MM.1S (cell line): ENCODE data around the gene AP2A2.

Experiments used
- DNase-seq: peaks from one replicate; pipeline ENCODE4 v3.0.0-alpha.2; 2015
- H2AFZ ChIP-seq: fragments of 300-600 bp; sonication (generic); 2 replicates; pipeline ENCODE4 v1.6.0; 2016; ENCODE audit warnings: antibody characterized with exemption, low read length
- H3F3A ChIP-seq: fragments of 300-600 bp; sonication (generic); 2 replicates; pipeline ENCODE4 v1.6.1; 2016; ENCODE audit warnings: mild to moderate bottlenecking, antibody characterized with exemption, low read length, moderate library complexity, mixed read lengths; ENCODE audit not compliant: insufficient read depth
- H3K27ac ChIP-seq: fragments of 300-600 bp; sonication (generic); 2 replicates; pipeline ENCODE4 v1.5.1; 2016; ENCODE audit warnings: mild to moderate bottlenecking, low read length
- H3K27me3 ChIP-seq: fragments of 300-600 bp; sonication (generic); replicated peaks from 2 replicates; pipeline ENCODE4 v1.6.0; 2016; ENCODE audit warnings: low read length; ENCODE audit not compliant: insufficient read depth
- H3K36me3 ChIP-seq: fragments of 300-600 bp; sonication (generic); replicated peaks from 2 replicates; pipeline ENCODE4 v1.6.1; 2016; ENCODE audit warnings: mild to moderate bottlenecking, low read length, mixed read lengths; ENCODE audit not compliant: insufficient read depth
- H3K4me1 ChIP-seq: fragments of 300-600 bp; sonication (generic); 2 replicates; pipeline ENCODE4 v1.6.1; 2016; ENCODE audit warnings: low read length, mixed read lengths
- H3K4me2 ChIP-seq: fragments of 300-600 bp; sonication (generic); 2 replicates; pipeline ENCODE4 v1.6.0; 2016; ENCODE audit warnings: low read depth, low read length
- H3K4me3 ChIP-seq: fragments of 300-600 bp; sonication (generic); 2 replicates; pipeline ENCODE4 v1.5.1; 2016; ENCODE audit warnings: low read length, mixed read lengths
- H3K79me2 ChIP-seq: fragments of 300-600 bp; sonication (generic); 2 replicates; pipeline ENCODE4 v1.6.1; 2016; ENCODE audit warnings: mixed run types, low read length, mixed read lengths
- H3K9ac ChIP-seq: fragments of 300-600 bp; sonication (generic); 2 replicates; pipeline ENCODE4 v1.6.1; 2016; ENCODE audit warnings: low read length, mixed read lengths
- H3K9me2 ChIP-seq: fragments of 300-600 bp; sonication (generic); replicated peaks from 2 replicates; pipeline ENCODE4 v1.6.1; 2016; ENCODE audit warnings: mild to moderate bottlenecking, low read length, mixed read lengths; ENCODE audit not compliant: insufficient read depth
- H3K9me3 ChIP-seq: fragments of 300-600 bp; sonication (generic); replicated peaks from 2 replicates; pipeline ENCODE4 v1.6.1; 2016; ENCODE audit warnings: mild to moderate bottlenecking, low read length, mixed read lengths; ENCODE audit not compliant: insufficient read depth
- H4K20me1 ChIP-seq: fragments of 300-600 bp; sonication (generic); 2 replicates; pipeline ENCODE4 v1.6.1; 2016; ENCODE audit warnings: mild to moderate bottlenecking, low read length, moderate library complexity, mixed read lengths; ENCODE audit not compliant: insufficient read depth
- CTCF ChIP-seq: fragments of 300-600 bp; sonication (generic); IDR thresholded peaks from 2 replicates; pipeline ENCODE4 v1.5.1; 2016; ENCODE audit warnings: antibody characterized with exemption, low read length, mixed read lengths
- EZH2 ChIP-seq: fragments of 300-600 bp; sonication (generic); optimal IDR thresholded peaks from 2 replicates; pipeline ENCODE3; 2017; ENCODE audit warnings: low read depth, mild to moderate bottlenecking, antibody characterized with exemption, low read length, mixed read lengths
- EZH2phosphoT487 ChIP-seq: fragments of 300-600 bp; sonication (generic); IDR thresholded peaks from 2 replicates; pipeline ENCODE4 v1.6.1; 2018; ENCODE audit warnings: antibody characterized with exemption, low read length

The AP2A2 gene

GRCh38 chr11:928786-929185 lies 3.1 kb downstream of the AP2A2 start:
- Histone ChIP-seq H3K9ac (no peak overlapping the region), H3K4me2 (peak overlapping the region; percentile 89), H3K27me3 (no peaks in the 10 kb centered on the region), H3K4me1 (peaks cover 26% of the 10 kb centered on the region), H3K79me2 (peaks cover 71% of the 10 kb centered on the region), H3F3A (peaks cover 27% of the 10 kb centered on the region), H3K9me3 (no peaks in the 10 kb centered on the region), H3K36me3 (no peaks in the 10 kb centered on the region), H4K20me1 (peaks cover 10% of the 10 kb centered on the region; the same call in 1 of the 2 replicates), H2AFZ (no peak overlapping the region), H3K9me2 (no peaks in the 10 kb centered on the region), H3K27ac (peak overlapping the region; percentile 66; the same call in 1 of the 2 replicates), H3K4me3 (peak overlapping the region; percentile 75)
- no peak for DNase-seq
- TF ChIP-seq CTCF (no peak), EZH2 (no peak), EZH2phosphoT487 (no peak)

GRCh38 chr11:929405-929804 lies 3.7 kb downstream of the AP2A2 start:
- no peak for TF ChIP-seq EZH2phosphoT487
- TF ChIP-seq CTCF = no peak
- TF ChIP-seq EZH2 = no peak

GRCh38 chr11:931385-931784 lies 5.7 kb downstream of the AP2A2 start:
- TF ChIP-seq EZH2phosphoT487 = no peak
- no peak for TF ChIP-seq CTCF
- no peak for TF ChIP-seq EZH2

More at GRCh38 chr11:929405-929804, 3.7 kb downstream of the AP2A2 start:
- peaks cover 27% of the 10 kb centered on the region for H3F3A ChIP-seq
- H3K4me1 ChIP-seq = peaks cover 26% of the 10 kb centered on the region
- H3K27me3 ChIP-seq = no peaks in the 10 kb centered on the region
- peak overlapping the region; percentile 89; the same call in 1 of the 2 replicates for H3K4me2 ChIP-seq
- no peaks in the 10 kb centered on the region for H3K36me3 ChIP-seq
- no peak overlapping the region for H3K9ac ChIP-seq
- no peak overlapping the region for H2AFZ ChIP-seq
- H3K9me2 ChIP-seq = no peaks in the 10 kb centered on the region
- H4K20me1 ChIP-seq = peaks cover 12% of the 10 kb centered on the region; the same call in 1 of the 2 replicates
- H3K79me2 ChIP-seq = peaks cover 77% of the 10 kb centered on the region
- H3K9me3 ChIP-seq = no peaks in the 10 kb centered on the region
- DNase-seq = no peak
- H3K4me3 ChIP-seq = no peak overlapping the region
- no peak overlapping the region for H3K27ac ChIP-seq

More at GRCh38 chr11:931385-931784, 5.7 kb downstream of the AP2A2 start:
- no peak for DNase-seq
- Histone ChIP-seq H3F3A (peaks cover 25% of the 10 kb centered on the region), H3K9me2 (no peaks in the 10 kb centered on the region), H3K36me3 (no peaks in the 10 kb centered on the region), H3K79me2 (peaks cover 91% of the 10 kb centered on the region), H3K27ac (no peak overlapping the region), H2AFZ (no peak overlapping the region), H3K4me3 (no peak overlapping the region), H3K4me1 (peaks cover 26% of the 10 kb centered on the region), H3K27me3 (no peaks in the 10 kb centered on the region), H3K9ac (no peak overlapping the region), H4K20me1 (peaks cover 13% of the 10 kb centered on the region), H3K4me2 (no peak overlapping the region), H3K9me3 (no peaks in the 10 kb centered on the region)
